PC-3 (cell line): ENCODE data around the gene ZFP90. TPM values are rescaled to one million over a fixed set of nuclear protein-coding genes. Genes with fewer than 3 reads are reported as not detected.

Source experiments
- ATAC-seq: fragments of 200-7000 bp; cut with Tn5 transposase; 2 replicates; pipeline ENCODE4 v1.9.1; 2020; ENCODE audit warnings: mild to moderate bottlenecking, moderate library complexity
- BruUV-seq: library from RNA; stranded (reverse); fragments of 400-500 nt; replicated peaks from 2 replicates; lab custom pipeline; 2021; lab: Mats Ljungman, UMichigan
- CTCF ChIA-PET: fragments of 300-600 bp; sonication (Branson Sonifier 250); formaldehyde crosslinking; loops from one replicate; lab custom pipeline; 2022; ENCODE audit warnings: antibody characterized with exemption; lab: Charles Lee
- POLR2A ChIA-PET: fragments of 300-600 bp; sonication (Branson Sonifier 250); formaldehyde crosslinking; loops from one replicate; lab custom pipeline; 2022; ENCODE audit warnings: antibody characterized with exemption; ENCODE audit not compliant: unreplicated experiment; lab: Charles Lee
- DNase-seq: peaks from one replicate; pipeline ENCODE4 v3.0.0-alpha.2; 2015
- H2AFZ ChIP-seq: fragments of 300-600 bp; sonication (generic); 2 replicates; pipeline ENCODE4 v1.6.0; 2016; ENCODE audit warnings: antibody characterized with exemption, low read length
- H3F3A ChIP-seq: fragments of 300-600 bp; sonication (generic); one replicate; pipeline ENCODE4 v1.6.0; 2017; ENCODE audit warnings: antibody characterized with exemption, low read length, control low read depth, mild to moderate bottlenecking; ENCODE audit not compliant: unreplicated experiment
- H3K27ac ChIP-seq: fragments of 300-600 bp; sonication (generic); 2 replicates; pipeline ENCODE4 v1.5.1; 2016; ENCODE audit warnings: mild to moderate bottlenecking, low read length
- H3K27me3 ChIP-seq: fragments of 300-600 bp; sonication (generic); 2 replicates; pipeline ENCODE4 v1.6.1; 2016; ENCODE audit warnings: low read length, mixed read lengths
- H3K36me3 ChIP-seq: fragments of 300-600 bp; sonication (generic); 2 replicates; pipeline ENCODE4 v1.6.1; 2016; ENCODE audit warnings: low read depth, mixed run types, low read length, mixed read lengths
- H3K4me1 ChIP-seq: fragments of 300-600 bp; sonication (generic); 2 replicates; pipeline ENCODE4 v1.5.1; 2016; ENCODE audit warnings: low read length; ENCODE audit not compliant: insufficient read depth
- H3K4me2 ChIP-seq: fragments of 300-600 bp; sonication (generic); 2 replicates; pipeline ENCODE4 v1.6.0; 2016; ENCODE audit warnings: low read length
- H3K4me3 ChIP-seq: fragments of 300-600 bp; sonication (generic); 2 replicates; pipeline ENCODE4 v1.5.1; 2016; ENCODE audit warnings: mild to moderate bottlenecking, low read length, mixed read lengths
- H3K79me2 ChIP-seq: fragments of 300-600 bp; sonication (generic); 2 replicates; pipeline ENCODE4 v1.6.1; 2017; ENCODE audit warnings: low read length, mixed read lengths
- H3K9ac ChIP-seq: fragments of 300-600 bp; sonication (generic); 2 replicates; pipeline ENCODE4 v1.6.0; 2016; ENCODE audit warnings: mild to moderate bottlenecking, low read length
- H3K9me2 ChIP-seq: fragments of 300-600 bp; sonication (generic); replicated peaks from 2 replicates; pipeline ENCODE4 v1.6.1; 2016; ENCODE audit warnings: mixed run types, low read length, mixed read lengths
- H3K9me3 ChIP-seq: fragments of 300-600 bp; sonication (generic); 2 replicates; pipeline ENCODE4 v1.6.1; 2016; ENCODE audit warnings: low read length, mixed read lengths
- H4K20me1 ChIP-seq: fragments of 300-600 bp; sonication (generic); 2 replicates; pipeline ENCODE4 v1.6.1; 2016; ENCODE audit warnings: low read length, mixed read lengths
- EZH2 ChIP-seq: fragments of 300-600 bp; sonication (generic); IDR thresholded peaks from one replicate; pipeline ENCODE4 v1.6.1; 2017; ENCODE audit warnings: antibody characterized with exemption, mild to moderate bottlenecking, low read length; ENCODE audit not compliant: unreplicated experiment
- EZH2phosphoT487 ChIP-seq: fragments of 300-600 bp; sonication (generic); IDR thresholded peaks from 2 replicates; pipeline ENCODE4 v1.6.1; 2018; ENCODE audit warnings: mild to moderate bottlenecking, antibody characterized with exemption, low read length, borderline replicate concordance
- intact Hi-C: fragments of 100-400 bp; cut with micrococcal nuclease; formaldehyde crosslinking; loops from 2 replicates; pipeline ENCODE4 v1.9.0; 2023
- total RNA-seq: library from RNA; depleted of rRNA; stranded (reverse); fragments of >200 nt; gene quantifications from 2 replicates; pipeline ENCODE4 v1.2.3, GENCODE V29; 2014
- TF ChIP-seq, protein P1 (sequence below): fragments of 300-600 bp; sonication (generic); conservative IDR thresholded peaks from 2 replicates; pipeline ENCODE4 v1.5.1; 2017; ENCODE audit warnings: antibody characterized with exemption, low read depth, mild to moderate bottlenecking, low read length

The ZFP90 gene
- total RNA-seq, 1 experiment from 2014 or later: 18.9 TPM

DNA sequence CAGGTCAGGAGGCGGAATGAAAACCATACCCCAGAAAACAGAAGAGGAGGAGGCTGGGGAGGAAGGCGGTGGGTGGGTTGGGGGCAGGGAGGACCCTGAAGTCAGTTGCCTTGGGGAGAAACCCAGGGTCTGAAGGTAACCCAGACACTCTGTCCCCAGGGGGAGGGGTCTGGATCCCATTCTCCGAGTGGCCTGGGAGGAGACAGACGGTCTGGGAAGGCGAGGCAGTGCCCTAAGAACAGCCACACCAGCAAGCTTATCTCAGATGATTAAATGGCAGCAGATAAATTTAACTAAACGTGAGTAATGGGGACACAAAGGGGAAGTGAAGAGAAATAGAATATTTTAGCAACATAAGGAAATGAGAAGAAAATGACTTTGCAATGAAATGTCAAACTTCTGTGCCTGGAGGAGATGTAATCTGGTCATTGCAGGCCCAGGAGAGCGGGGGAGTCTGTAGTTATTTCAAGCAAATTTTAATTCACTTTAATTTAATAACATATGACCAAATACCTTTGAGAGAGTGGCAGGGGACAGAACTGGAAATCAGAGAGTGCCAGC is 21.4 kb upstream of the ZFP90 start:
- H3K27ac ChIP-seq: no peak overlapping the region
- no peak overlapping the region for H3K4me2 ChIP-seq
- H3K36me3 ChIP-seq: no peaks in the 10 kb centered on the region
- ChIA-PET CTCF (no interaction called here), POLR2A (no interaction called here)
- H2AFZ ChIP-seq: no peak overlapping the region
- no peaks in the 10 kb centered on the region for H3K9me3 ChIP-seq
- no peaks in the 10 kb centered on the region for H3K27me3 ChIP-seq
- no peak for DNase-seq
- no peaks in the 10 kb centered on the region for H4K20me1 ChIP-seq
- BruUV-seq: no TSS peak
- intact Hi-C loops: no loop called here
- H3F3A ChIP-seq: no peaks in the 10 kb centered on the region
- H3K79me2 ChIP-seq: no peaks in the 10 kb centered on the region
- 0 out of 2 replicates have a peak, but pooled peaks cover 3% of the 10 kb centered on the region for H3K4me1 ChIP-seq
- H3K9ac ChIP-seq: no peak overlapping the region
- H3K4me3 ChIP-seq: no peak overlapping the region
- TF ChIP-seq, protein P1, sequence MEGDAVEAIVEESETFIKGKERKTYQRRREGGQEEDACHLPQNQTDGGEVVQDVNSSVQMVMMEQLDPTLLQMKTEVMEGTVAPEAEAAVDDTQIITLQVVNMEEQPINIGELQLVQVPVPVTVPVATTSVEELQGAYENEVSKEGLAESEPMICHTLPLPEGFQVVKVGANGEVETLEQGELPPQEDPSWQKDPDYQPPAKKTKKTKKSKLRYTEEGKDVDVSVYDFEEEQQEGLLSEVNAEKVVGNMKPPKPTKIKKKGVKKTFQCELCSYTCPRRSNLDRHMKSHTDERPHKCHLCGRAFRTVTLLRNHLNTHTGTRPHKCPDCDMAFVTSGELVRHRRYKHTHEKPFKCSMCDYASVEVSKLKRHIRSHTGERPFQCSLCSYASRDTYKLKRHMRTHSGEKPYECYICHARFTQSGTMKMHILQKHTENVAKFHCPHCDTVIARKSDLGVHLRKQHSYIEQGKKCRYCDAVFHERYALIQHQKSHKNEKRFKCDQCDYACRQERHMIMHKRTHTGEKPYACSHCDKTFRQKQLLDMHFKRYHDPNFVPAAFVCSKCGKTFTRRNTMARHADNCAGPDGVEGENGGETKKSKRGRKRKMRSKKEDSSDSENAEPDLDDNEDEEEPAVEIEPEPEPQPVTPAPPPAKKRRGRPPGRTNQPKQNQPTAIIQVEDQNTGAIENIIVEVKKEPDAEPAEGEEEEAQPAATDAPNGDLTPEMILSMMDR: no peak
- TF ChIP-seq EZH2: no peak
- TF ChIP-seq EZH2phosphoT487: no peak
- ATAC-seq: no peak
- H3K9me2 ChIP-seq: no peaks in the 10 kb centered on the region

DNA sequence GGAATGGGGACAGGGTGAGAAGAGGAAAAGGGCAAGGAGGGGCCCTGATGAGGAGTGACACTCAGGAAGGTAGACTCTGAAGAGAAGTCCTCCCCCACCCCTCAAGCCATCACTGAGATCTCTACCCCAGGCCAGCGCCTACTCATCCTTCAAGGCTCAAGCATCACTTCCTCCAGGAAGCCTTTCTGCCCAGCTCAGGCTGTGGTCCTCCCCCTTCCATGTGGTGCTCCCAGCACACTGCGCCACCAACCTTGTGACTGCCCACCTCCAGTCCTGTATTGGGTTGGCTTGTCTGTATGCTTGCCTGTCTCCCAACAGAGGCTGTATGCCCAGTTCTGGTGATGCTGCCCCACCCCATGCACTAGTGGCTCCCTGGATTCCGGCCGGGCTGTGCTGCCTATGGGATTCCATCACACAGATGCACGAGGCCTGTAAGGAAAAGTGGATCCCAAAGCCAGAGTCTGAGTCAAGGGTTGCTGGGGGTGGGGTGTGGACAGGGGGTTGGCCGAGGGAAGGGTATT is 19.8 kb upstream of the ZFP90 start:
- BruUV-seq: no TSS peak
- DNase-seq (no peak), ATAC-seq (no peak)
- H3K4me2 ChIP-seq: no peak overlapping the region
- H3K4me3 ChIP-seq: no peak overlapping the region
- H3F3A ChIP-seq: no peaks in the 10 kb centered on the region
- no peak overlapping the region for H2AFZ ChIP-seq
- intact Hi-C loops: no loop called here
- TF ChIP-seq EZH2: no peak
- TF ChIP-seq EZH2phosphoT487: no peak
- TF ChIP-seq, protein P1: no peak
- ChIA-PET CTCF (no interaction called here), POLR2A (no interaction called here)
- no peaks in the 10 kb centered on the region for H3K9me3 ChIP-seq
- H3K79me2 ChIP-seq: no peaks in the 10 kb centered on the region
- H3K4me1 ChIP-seq: 0 out of 2 replicates have a peak, but pooled peaks cover 3% of the 10 kb centered on the region
- no peak overlapping the region for H3K27ac ChIP-seq
- H3K9ac ChIP-seq: no peak overlapping the region
- H3K27me3 ChIP-seq: no peaks in the 10 kb centered on the region
- no peaks in the 10 kb centered on the region for H3K36me3 ChIP-seq
- H3K9me2 ChIP-seq: no peaks in the 10 kb centered on the region
- H4K20me1 ChIP-seq: no peaks in the 10 kb centered on the region

DNA sequence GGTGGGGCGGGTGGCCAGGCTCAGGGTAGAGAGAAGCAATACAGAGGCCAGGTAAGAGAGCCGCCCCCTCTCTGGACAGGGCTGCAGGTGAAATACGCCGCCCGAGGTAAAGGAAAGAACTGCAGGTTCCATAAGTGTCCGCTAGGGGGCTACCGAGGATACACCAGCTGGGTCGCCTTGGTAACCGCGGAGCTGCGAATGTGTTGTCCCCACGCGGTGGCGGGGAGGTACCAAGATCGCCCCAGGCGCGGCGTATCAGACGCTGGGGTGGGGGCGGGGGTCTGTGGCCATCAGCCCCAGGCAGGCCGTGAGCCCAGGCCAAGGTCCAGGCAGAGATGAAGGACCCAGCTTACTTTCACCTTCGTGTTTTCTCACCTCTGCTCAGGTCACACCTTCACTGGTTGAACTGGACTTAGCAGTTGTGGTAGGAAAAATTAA is 18.4 kb upstream of the ZFP90 start:
- DNase-seq: peak; percentile 85
- ChIA-PET POLR2A (no interaction called here), CTCF (interaction anchor here (0.6 to 1.0 kb wide), 2 partner anchors 9 to 10 kb away, joined by 3 to 7 read pairs; no protein-coding TSS in a partner anchor)
- BruUV-seq: no TSS peak
- Histone ChIP-seq H3K27ac (no peak overlapping the region), H3K9me2 (no peaks in the 10 kb centered on the region), H3K9ac (no peak overlapping the region), H3K9me3 (no peaks in the 10 kb centered on the region), H3K4me2 (peak overlapping the region; percentile 87), H4K20me1 (no peaks in the 10 kb centered on the region), H3F3A (no peaks in the 10 kb centered on the region), H2AFZ (peak overlapping the region; percentile 77), H3K27me3 (no peaks in the 10 kb centered on the region), H3K4me1 (0 out of 2 replicates have a peak, but pooled peaks cover 3% of the 10 kb centered on the region), H3K36me3 (no peaks in the 10 kb centered on the region), H3K79me2 (no peaks in the 10 kb centered on the region), H3K4me3 (peak overlapping the region; percentile 58; the same call in 1 of the 2 replicates)
- intact Hi-C loops: loop anchor here (10.0 kb wide), 1 partner anchor 284 kb away; no protein-coding TSS in a partner anchor
- TF ChIP-seq, protein P1: peak; percentile 92
- TF ChIP-seq EZH2phosphoT487: no peak
- ATAC-seq: peak; percentile 88
